ENCODE results near the gene NUAK1. TPM values are rescaled to one million over a fixed set of nuclear protein-coding genes. Genes with fewer than 3 reads are reported as not detected.

NUAK1 gene
- total RNA-seq, 2 donors from 2014 or later = 16.9 to 30.1 TPM

GRCh38 chr12:106126441-106127337 is 12.1 kb downstream of the NUAK1 start:
- TF ChIP-seq CTCF (IDR thresholded peaks at IDR 0.05) = no peak
- H3K4me3 ChIP-seq = no peak overlapping the region
- DNase-seq (ENCODE audit: low spot score) = no peak
- no peaks in the 10 kb centered on the region for H3K36me3 ChIP-seq
- peak overlapping the region; percentile 51 to 92 for H3K27ac ChIP-seq
- H3K9me3 ChIP-seq = no peaks in the 10 kb centered on the region
- H3K27me3 ChIP-seq = no peaks in the 10 kb centered on the region
- H3K4me1 ChIP-seq = peaks cover 0 to 97% of the 10 kb centered on the region in 2 donors

GRCh38 chr12:106125351-106126095 is 13.2 kb downstream of the NUAK1 start:
- DNase-seq (ENCODE audit: low spot score) = no peak
- no peaks in the 10 kb centered on the region for H3K36me3 ChIP-seq
- H3K4me3 ChIP-seq = no peak overlapping the region
- no peak for TF ChIP-seq CTCF (IDR thresholded peaks at IDR 0.05)
- H3K27me3 ChIP-seq = no peaks in the 10 kb centered on the region
- H3K4me1 ChIP-seq = peaks cover 0 to 97% of the 10 kb centered on the region in 2 donors
- no peaks in the 10 kb centered on the region for H3K9me3 ChIP-seq
- peak overlapping the region; percentile 51 to 92 for H3K27ac ChIP-seq

- Histone ChIP-seq H3K27me3 (no peaks in the 10 kb centered on the region), H3K4me3 (no peak overlapping the region), H3K9me3 (no peaks in the 10 kb centered on the region), H3K36me3 (no peaks in the 10 kb centered on the region), H3K27ac (peak overlapping the region; percentile 71 to 92), H3K4me1 (peaks cover 0 to 99% of the 10 kb centered on the region in 2 donors)
- no peak for DNase-seq (ENCODE audit: low spot score)
- no peak for TF ChIP-seq CTCF (IDR thresholded peaks at IDR 0.05)
Measured at GRCh38 chr12:106123551-106124081, 15.1 kb downstream of the NUAK1 start.

GRCh38 chr12:106123110-106123509 is 15.6 kb downstream of the NUAK1 start:
- no peaks in the 10 kb centered on the region for H3K9me3 ChIP-seq
- H3K27me3 ChIP-seq = no peaks in the 10 kb centered on the region
- no peak for DNase-seq (ENCODE audit: low spot score)
- no peak overlapping the region for H3K4me3 ChIP-seq
- TF ChIP-seq CTCF (IDR thresholded peaks at IDR 0.05) = no peak
- H3K4me1 ChIP-seq = peaks cover 0 to 99% of the 10 kb centered on the region in 2 donors
- H3K36me3 ChIP-seq = no peaks in the 10 kb centered on the region
- H3K27ac ChIP-seq = peak overlapping the region; percentile 71 to 92

- Histone ChIP-seq H3K4me1 (peaks cover 0 to 92% of the 10 kb centered on the region in 2 donors), H3K27ac (peak overlapping the region; percentile 71 to 92), H3K4me3 (no peak overlapping the region), H3K9me3 (no peaks in the 10 kb centered on the region), H3K36me3 (no peaks in the 10 kb centered on the region), H3K27me3 (no peaks in the 10 kb centered on the region)
- no peak for DNase-seq (ENCODE audit: low spot score)
- TF ChIP-seq CTCF (IDR thresholded peaks at IDR 0.05) = no peak
Measured at GRCh38 chr12:106122004-106122403, 16.8 kb downstream of the NUAK1 start.

All from right atrium auricular region (tissue), 2 donors.